MM.1S (cell line): ENCODE results near the gene RAB32.

ENCODE experiments used
- CTCF ChIP-seq: fragments of 300-600 bp; sonication (generic); IDR thresholded peaks from 2 replicates; pipeline ENCODE4 v1.5.1; 2016; ENCODE audit warnings: antibody characterized with exemption, low read length, mixed read lengths
- EZH2 ChIP-seq: fragments of 300-600 bp; sonication (generic); optimal IDR thresholded peaks from 2 replicates; pipeline ENCODE3; 2017; ENCODE audit warnings: low read depth, mild to moderate bottlenecking, antibody characterized with exemption, low read length, mixed read lengths

- TF ChIP-seq EZH2 (no peak), CTCF (no peak)
These were observed 46.9 kb downstream of the RAB32 start for GRCh38 chr6:146590492-146590891.
